IMR-90 (cell line): Measurements from ENCODE around the gene DPYD.

ENCODE experiments used
- BHLHE40 ChIP-seq: fragments of 150-350 bp; IDR thresholded peaks from 2 replicates; pipeline ENCODE4 v1.6.1; 2016; ENCODE audit warnings: mild to moderate bottlenecking, low read depth, low read length
- CTCF ChIP-seq: conservative IDR thresholded peaks from 2 replicates; pipeline ENCODE4 v1.5.1; 2012; ENCODE audit warnings: mild to moderate bottlenecking, low read depth, low read length, improper control_type of control experiment
- ELK1 ChIP-seq: fragments of 150-350 bp; IDR thresholded peaks from 2 replicates; pipeline ENCODE4 v1.6.1; 2016; ENCODE audit warnings: low read depth, mild to moderate bottlenecking, low read length, moderate library complexity, borderline replicate concordance
- FOS ChIP-seq: fragments of 150-350 bp; IDR thresholded peaks from 2 replicates; pipeline ENCODE4 v1.6.1; 2016; ENCODE audit warnings: low read depth, low read length
- MXI1 ChIP-seq: IDR thresholded peaks from 2 replicates; pipeline ENCODE4 v1.6.1; 2012; ENCODE audit warnings: low read depth, mild to moderate bottlenecking, low read length, moderate library complexity, borderline replicate concordance
- POLR2A ChIP-seq: IDR thresholded peaks from 2 replicates; pipeline ENCODE4 v1.6.1; 2012; ENCODE audit warnings: mild to moderate bottlenecking, low read depth, low read length
- RCOR1 ChIP-seq: IDR thresholded peaks from 2 replicates; pipeline ENCODE4 v1.6.1; 2012; ENCODE audit warnings: mild to moderate bottlenecking, low read length, improper control_type of control experiment; ENCODE audit not compliant: insufficient replicate concordance
- RFX5 ChIP-seq: IDR thresholded peaks from 2 replicates; pipeline ENCODE4 v1.8.0; 2012; ENCODE audit warnings: low read depth, mild to moderate bottlenecking, low read length, moderate library complexity

GRCh38 chr1:97870589-97870988, 50.2 kb downstream of the DPYD start:
- TF ChIP-seq CTCF (no peak), MXI1 (no peak), ELK1 (no peak), BHLHE40 (no peak), RCOR1 (no peak), FOS (no peak), RFX5 (no peak), POLR2A (no peak)
